H9 (cell line): ENCODE measurements around the gene TRMT2A. TPM values are rescaled to one million over a fixed set of nuclear protein-coding genes. Genes with fewer than 3 reads are reported as not detected.

ENCODE experiments used
- DNase-seq: peaks from one replicate; pipeline ENCODE4 v3.0.0-alpha.2; 2017
- H2AFZ ChIP-seq: one replicate; pipeline ENCODE4 v1.6.1; 2013; ENCODE audit warnings: mild to moderate bottlenecking, low read length, control low read depth, moderate library complexity
- H2AK5ac ChIP-seq: 2 replicates; pipeline ENCODE4 v1.6.1; 2013; ENCODE audit warnings: low read length, control low read depth, mixed read lengths; ENCODE audit not compliant: insufficient read length
- H2BK120ac ChIP-seq: one replicate; pipeline ENCODE4 v1.6.1; 2013; ENCODE audit warnings: low read depth, mild to moderate bottlenecking, low read length, control low read depth, inconsistent platforms; ENCODE audit not compliant: poor library complexity, severe bottlenecking
- H2BK12ac ChIP-seq: 2 replicates; pipeline ENCODE4 v1.6.1; 2013; ENCODE audit warnings: low read length, control low read depth, mixed read lengths, low read depth; ENCODE audit not compliant: insufficient read length
- H2BK15ac ChIP-seq: 2 replicates; pipeline ENCODE4 v1.6.1; 2013; ENCODE audit warnings: low read depth, low read length, control low read depth
- H2BK20ac ChIP-seq: one replicate; pipeline ENCODE4 v1.6.1; 2013; ENCODE audit warnings: low read depth, mild to moderate bottlenecking, low read length, control low read depth, inconsistent platforms; ENCODE audit not compliant: poor library complexity, severe bottlenecking
- H2BK5ac ChIP-seq: 2 replicates; pipeline ENCODE4 v1.6.1; 2013; ENCODE audit warnings: low read length, control low read depth, mixed read lengths; ENCODE audit not compliant: insufficient read length
- H3K14ac ChIP-seq: 2 replicates; pipeline ENCODE4 v1.6.1; 2013; ENCODE audit warnings: low read length, control low read depth; ENCODE audit not compliant: insufficient read depth
- H3K18ac ChIP-seq: 2 replicates; pipeline ENCODE4 v1.6.1; 2013; ENCODE audit warnings: low read depth, mild to moderate bottlenecking, mixed read lengths, low read length, control low read depth; ENCODE audit not compliant: insufficient read length
- H3K23ac ChIP-seq: 2 replicates; pipeline ENCODE4 v1.6.1; 2013; ENCODE audit warnings: low read length, control low read depth, mixed read lengths, low read depth; ENCODE audit not compliant: insufficient read length
- H3K23me2 ChIP-seq: 2 replicates; pipeline ENCODE4 v1.6.1; 2013; ENCODE audit warnings: low read depth, mild to moderate bottlenecking, mixed read lengths, low read length, control low read depth; ENCODE audit not compliant: insufficient read length, poor library complexity, severe bottlenecking
- H3K27ac ChIP-seq: 2 replicates; pipeline ENCODE4 v1.5.1; 2013; ENCODE audit warnings: low read length, control low read depth, mixed read lengths, low read depth; ENCODE audit not compliant: insufficient read length
- H3K27me3 ChIP-seq: 2 replicates; pipeline ENCODE4 v1.6.1; 2013; ENCODE audit warnings: low read length, control low read depth, inconsistent platforms; ENCODE audit not compliant: insufficient read depth
- H3K4ac ChIP-seq: 2 replicates; pipeline ENCODE4 v1.6.1; 2013; ENCODE audit warnings: low read depth, mild to moderate bottlenecking, control low read depth, inconsistent platforms, low read length, moderate library complexity
- H3K4me1 ChIP-seq: 2 replicates; pipeline ENCODE4 v1.6.1; 2013; ENCODE audit warnings: low read length, control low read depth, inconsistent platforms; ENCODE audit not compliant: insufficient read depth
- H3K4me2 ChIP-seq: 2 replicates; pipeline ENCODE4 v1.6.1; 2013; ENCODE audit warnings: low read length, control low read depth, mixed read lengths; ENCODE audit not compliant: insufficient read length, insufficient read depth
- H3K56ac ChIP-seq: 2 replicates; pipeline ENCODE4 v1.6.1; 2013; ENCODE audit warnings: low read depth, mild to moderate bottlenecking, mixed read lengths, low read length, control low read depth; ENCODE audit not compliant: insufficient read length
- H3K79me1 ChIP-seq: 2 replicates; pipeline ENCODE4 v1.6.1; 2013; ENCODE audit warnings: low read depth, mild to moderate bottlenecking, moderate library complexity, low read length, control low read depth, inconsistent platforms; ENCODE audit not compliant: insufficient read depth, poor library complexity, severe bottlenecking
- H3K79me2 ChIP-seq: 2 replicates; pipeline ENCODE4 v1.6.1; 2013; ENCODE audit warnings: low read length, control low read depth, inconsistent platforms; ENCODE audit not compliant: insufficient read depth
- H3K9ac ChIP-seq: 2 replicates; pipeline ENCODE4 v1.6.1; 2013; ENCODE audit warnings: low read length, control low read depth, mixed read lengths; ENCODE audit not compliant: insufficient read length; ENCODE audit errors: extremely low read depth
- H3K9me3 ChIP-seq: one replicate; pipeline ENCODE4 v1.6.1; 2013; ENCODE audit warnings: low read depth, low read length, inconsistent platforms; ENCODE audit not compliant: control insufficient read depth
- H3T11ph ChIP-seq: one replicate; pipeline ENCODE4 v1.6.1; 2013; ENCODE audit warnings: mild to moderate bottlenecking, low read length, control low read depth, inconsistent platforms
- H4K20me1 ChIP-seq: one replicate; pipeline ENCODE4 v1.6.1; 2013; ENCODE audit not compliant: control insufficient read depth, insufficient read length, insufficient read depth
- H4K5ac ChIP-seq: 2 replicates; pipeline ENCODE4 v1.6.1; 2013; ENCODE audit warnings: low read depth, mild to moderate bottlenecking, mixed read lengths, low read length, control low read depth; ENCODE audit not compliant: insufficient read length
- H4K8ac ChIP-seq: replicated peaks from 2 replicates; pipeline ENCODE4 v1.6.1; 2013; ENCODE audit warnings: low read length, control low read depth, mixed read lengths, low read depth; ENCODE audit not compliant: insufficient read length
- H4K91ac ChIP-seq: 2 replicates; pipeline ENCODE4 v1.6.1; 2013; ENCODE audit warnings: low read depth, mild to moderate bottlenecking, moderate library complexity, mixed read lengths, low read length, control low read depth; ENCODE audit not compliant: insufficient read length
- H3K27ac Mint-ChIP-seq, 3 experiments: 2 replicates in 2 of 3; 3 replicates in 1 of 3; pipeline ENCODE4 v1.8.0; 2020 to 2021; ENCODE audit warnings: mixed read lengths in 3 of 3, mild to moderate bottlenecking in 1 of 3, moderate library complexity in 1 of 3
- H3K27me3 Mint-ChIP-seq: 2 replicates; pipeline ENCODE4 v1.8.0; 2021; ENCODE audit warnings: low read depth, mild to moderate bottlenecking, moderate library complexity, mixed read lengths
- H3K36me3 Mint-ChIP-seq, 3 experiments: 2 replicates in 2 of 3; 3 replicates in 1 of 3; pipeline ENCODE4 v1.8.0; 2020 to 2021; ENCODE audit warnings: low read depth in 3 of 3, mixed read lengths in 3 of 3; ENCODE audit not compliant: insufficient read depth in 1 of 3
- H3K4me1 Mint-ChIP-seq, 2 experiments: 2 replicates each; pipeline ENCODE4 v1.8.0; 2020; ENCODE audit warnings: mixed read lengths in 2 of 2
- H3K4me3 Mint-ChIP-seq, 2 experiments: 2 replicates in 1 of 2; 3 replicates in 1 of 2; pipeline ENCODE4 v1.8.0; 2020 to 2021; ENCODE audit warnings: mild to moderate bottlenecking in 2 of 2, mixed read lengths in 2 of 2, moderate library complexity in 1 of 2
- H3K9me3 Mint-ChIP-seq, 2 experiments: 2 replicates in 1 of 2; 3 replicates in 1 of 2; pipeline ENCODE4 v1.8.0; 2020; ENCODE audit warnings: mild to moderate bottlenecking in 2 of 2, mixed read lengths in 2 of 2, moderate library complexity in 1 of 2
- CTCF ChIP-seq: fragments of 200-600 bp; sonication (generic); conservative IDR thresholded peaks from 3 replicates; pipeline ENCODE4 v1.8.0; 2021; ENCODE audit warnings: antibody characterized with exemption, mild to moderate bottlenecking
- WGBS: extraction: QIAGEN DNeasy Blood & Tissue Kit; methylation state at CpG from one replicate; pipeline ENCODE4 v1.1.7; 2013; ENCODE audit warnings: missing lambda C conversion rate, low lambda C conversion rate, mixed read lengths; ENCODE audit not compliant: insufficient read length; ENCODE audit errors: extremely low coverage; 5-methylcytosine and 5-hydroxymethylcytosine counted together
- total RNA-seq: library from RNA; stranded (reverse); gene quantifications from 2 replicates; pipeline ENCODE4 v1.2.1, GENCODE V29; 2021

TRMT2A gene
- total RNA-seq, 1 experiment from 2014 or later, result 58.2 TPM

GRCh38 chr22:20140107-20140445 lies 23.1 kb upstream of the TRMT2A start:
- Histone ChIP-seq H3K4me1 (no peaks in the 10 kb centered on the region), H2AK5ac (no peak overlapping the region), H2BK5ac (no peak overlapping the region), H3K56ac (no peak overlapping the region), H4K8ac (no peak overlapping the region), H2BK15ac (no peak overlapping the region), H3T11ph (no peak overlapping the region), H3K4me2 (no peak overlapping the region), H2BK20ac (no peak overlapping the region), H3K27ac (no peak overlapping the region), H2AFZ (no peak overlapping the region), H2BK120ac (no peak overlapping the region), H2BK12ac (no peak overlapping the region), H3K18ac (no peak overlapping the region), H3K4ac (no peak overlapping the region), H3K79me1 (no peaks in the 10 kb centered on the region), H4K5ac (no peak overlapping the region), H3K23me2 (no peaks in the 10 kb centered on the region), H4K20me1 (peaks cover 3% of the 10 kb centered on the region), H3K23ac (no peak overlapping the region), H4K91ac (no peak overlapping the region), H3K9ac (no peak overlapping the region), H3K27me3 (no peaks in the 10 kb centered on the region), H3K79me2 (no peaks in the 10 kb centered on the region; the same call in 1 of the 2 replicates), H3K14ac (no peak overlapping the region), H3K9me3 (no peaks in the 10 kb centered on the region)
- Mint-ChIP-seq H3K36me3 (no peaks in the 10 kb centered on the region; a peak in 3 of 7 replicates), H3K9me3 (no peaks in the 10 kb centered on the region), H3K4me3 (no peak overlapping the region), H3K4me1 (no peaks in the 10 kb centered on the region; a peak in 1 of 4 replicates), H3K27me3 (no peaks in the 10 kb centered on the region), H3K27ac (no peak overlapping the region)
- WGBS, result no CpG with 5 or more reads among the region's 11 CpGs
- DNase-seq, result no peak
- TF ChIP-seq CTCF, result no peak
